HL-60/S4 (cell line): ENCODE data around the gene SH3TC1.

ENCODE experiments used
- in situ Hi-C: fragments of 300-500 bp; cut with MboI; formaldehyde crosslinking; loops from 2 replicates; pipeline ENCODE4 v1.14.3; 2022; ENCODE audit warnings: low sequenced_read_pairs

SH3TC1 gene

DNA sequence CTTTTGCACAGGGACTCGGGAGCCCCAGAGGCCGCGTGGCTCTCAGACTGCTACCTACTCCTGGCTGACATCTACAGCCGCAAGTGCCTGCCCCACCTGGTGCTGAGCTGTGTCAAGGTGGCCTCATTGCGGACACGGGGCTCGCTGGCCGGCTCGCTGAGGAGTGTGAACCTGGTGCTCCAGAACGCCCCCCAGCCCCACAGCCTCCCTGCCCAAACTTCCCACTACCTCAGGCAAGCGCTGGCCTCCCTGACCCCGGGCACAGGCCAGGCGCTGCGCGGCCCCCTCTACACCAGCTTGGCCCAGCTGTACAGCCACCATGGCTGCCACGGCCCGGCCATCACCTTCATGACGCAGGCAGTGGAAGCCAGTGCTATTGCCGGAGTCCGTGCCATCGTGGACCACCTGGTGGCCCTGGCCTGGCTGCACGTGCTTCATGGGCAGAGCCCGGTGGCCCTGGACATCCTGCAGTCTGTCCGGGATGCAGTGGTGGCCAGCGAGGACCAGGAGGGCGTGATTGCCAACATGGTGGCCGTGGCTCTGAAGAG is 28.8 kb downstream of the SH3TC1 start:
- in situ Hi-C loops = no loop called here

GRCh38 chr4:8228319-8229250 is 29.5 kb downstream of the SH3TC1 start:
- in situ Hi-C loops = no loop called here

- in situ Hi-C loops = no loop called here
Observed at GRCh38 chr4:8229331-8229975, 30.4 kb downstream of the SH3TC1 start.

GRCh38 chr4:8230033-8230432 is 30.9 kb downstream of the SH3TC1 start:
- in situ Hi-C loops = no loop called here

DNA sequence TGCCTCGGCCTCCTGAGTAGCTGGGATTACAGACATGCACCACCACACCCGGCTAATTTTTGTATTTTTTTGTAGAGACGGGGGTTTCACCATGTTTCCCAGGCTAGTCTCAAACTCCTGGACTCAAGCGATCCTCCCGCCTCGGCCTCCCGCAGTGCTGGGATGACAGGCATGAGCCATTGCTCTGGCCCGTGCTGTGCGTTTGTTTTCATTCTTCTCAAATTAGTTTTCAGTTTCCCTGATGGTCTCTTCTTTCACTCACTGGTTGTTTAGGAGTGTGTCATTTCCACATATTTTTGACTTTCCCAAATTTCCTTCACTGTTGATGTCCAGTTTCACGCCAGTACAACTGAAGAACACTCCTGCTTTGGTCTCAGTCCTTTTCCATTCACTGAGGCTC is 31.8 kb downstream of the SH3TC1 start:
- in situ Hi-C loops = no loop called here

DNA sequence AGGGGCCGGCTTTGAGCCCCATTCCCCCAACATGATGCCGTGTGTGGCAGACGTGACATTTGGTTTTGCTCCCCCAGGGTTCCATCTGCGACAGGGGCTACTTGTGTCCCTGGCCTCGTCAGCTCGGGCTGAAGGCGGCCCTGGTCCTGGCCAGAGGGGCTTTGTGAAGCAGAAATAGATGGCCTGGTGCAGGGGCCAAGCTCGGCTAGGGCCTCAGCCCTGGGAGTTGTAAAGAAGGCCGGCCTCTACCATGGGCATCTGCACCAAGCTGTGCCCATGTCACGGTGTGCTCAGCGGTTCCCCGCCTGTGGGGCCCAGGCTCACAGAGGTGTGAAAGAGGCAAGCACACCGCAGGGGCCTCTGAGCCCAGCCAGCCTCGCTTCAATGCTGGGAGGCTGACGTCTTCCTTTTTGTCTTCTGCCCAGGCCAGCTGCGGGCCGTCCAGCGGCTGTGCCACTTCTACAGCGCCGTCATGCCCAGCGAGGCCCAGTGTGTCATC is 32.5 kb downstream of the SH3TC1 start:
- in situ Hi-C loops = no loop called here

DNA sequence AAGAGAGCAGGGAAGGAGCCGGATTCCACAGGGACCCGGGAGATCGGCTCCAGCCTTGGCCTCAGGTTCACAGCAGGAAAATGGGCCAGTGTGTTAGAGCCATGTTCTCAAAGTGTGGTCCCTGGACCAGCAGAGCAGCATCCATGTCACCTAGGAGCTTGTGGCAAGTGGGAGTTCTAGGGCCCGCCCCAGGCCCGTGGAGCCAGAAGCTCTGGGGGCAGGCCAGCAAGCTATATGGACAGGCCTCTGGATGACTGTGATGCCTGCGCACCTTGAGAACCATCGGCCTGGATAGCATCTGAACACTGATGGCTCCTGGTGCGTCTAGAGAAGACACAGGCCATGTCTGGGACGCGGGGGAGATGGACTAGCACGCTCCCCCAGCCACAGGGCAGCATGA is 33.7 kb downstream of the SH3TC1 start:
- in situ Hi-C loops = no loop called here

GRCh38 chr4:8233672-8234484 is 34.8 kb downstream of the SH3TC1 start:
- in situ Hi-C loops = no loop called here

DNA sequence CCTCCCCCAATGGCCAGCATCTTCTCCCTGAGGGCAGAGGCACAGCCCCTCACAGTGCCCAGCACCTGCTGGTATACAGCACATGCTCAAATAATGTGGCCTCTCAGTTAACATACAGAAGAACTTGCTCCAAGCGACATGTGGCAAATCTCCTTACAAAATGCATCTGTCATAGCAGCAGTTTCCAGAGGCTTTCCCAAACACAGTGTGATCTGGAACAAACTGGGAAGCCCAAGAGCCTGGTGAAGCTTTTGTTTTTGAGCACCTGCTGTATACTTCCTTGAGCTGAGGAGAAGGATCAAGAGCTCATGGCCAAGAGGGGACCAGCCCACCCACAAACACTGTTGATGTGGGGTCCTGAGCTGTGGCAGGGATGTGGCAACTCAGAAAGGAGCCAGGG is 35.6 kb downstream of the SH3TC1 start:
- in situ Hi-C loops = no loop called here

DNA sequence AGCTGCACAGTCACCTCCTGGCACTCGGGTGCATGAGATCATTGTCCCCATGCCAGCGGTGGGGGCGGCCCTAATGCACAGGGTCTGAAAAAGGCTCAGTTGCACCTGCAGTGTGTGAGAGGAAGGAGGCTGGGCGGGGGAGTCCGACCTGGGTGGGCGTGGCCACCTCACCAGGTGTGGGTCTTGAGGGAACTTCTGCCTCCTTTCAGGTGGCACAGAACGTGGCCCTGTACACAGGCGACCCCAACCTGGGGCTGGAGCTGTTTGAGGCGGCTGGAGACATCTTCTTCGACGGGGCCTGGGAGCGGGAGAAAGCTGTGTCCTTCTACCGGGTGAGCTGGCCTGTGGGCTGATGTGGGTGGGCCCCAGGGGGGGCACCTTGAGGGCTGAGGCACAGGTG is 36.1 kb downstream of the SH3TC1 start:
- in situ Hi-C loops = no loop called here

DNA sequence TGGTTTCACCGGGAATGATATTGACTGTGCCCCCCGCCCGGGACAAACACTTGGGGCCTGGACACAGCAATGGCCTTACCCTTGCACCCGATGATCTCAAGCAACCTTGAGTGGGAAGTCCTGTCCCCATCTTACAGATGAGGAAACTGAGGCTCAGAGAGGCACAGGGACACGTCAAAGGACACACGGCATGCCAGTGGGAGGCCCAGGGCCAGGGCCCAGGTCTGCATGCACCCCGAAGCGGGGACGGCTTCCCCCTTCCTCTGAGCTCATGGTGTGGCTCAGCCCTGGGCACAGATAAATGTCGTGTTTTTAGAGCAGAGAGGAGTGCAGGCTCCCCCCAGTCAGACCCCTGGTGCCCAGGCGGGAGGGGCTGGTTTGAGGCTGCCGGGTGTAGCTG is 36.6 kb downstream of the SH3TC1 start:
- in situ Hi-C loops = no loop called here

- in situ Hi-C loops = no loop called here
Observed at GRCh38 chr4:8236106-8236919, 37.2 kb downstream of the SH3TC1 start.

DNA sequence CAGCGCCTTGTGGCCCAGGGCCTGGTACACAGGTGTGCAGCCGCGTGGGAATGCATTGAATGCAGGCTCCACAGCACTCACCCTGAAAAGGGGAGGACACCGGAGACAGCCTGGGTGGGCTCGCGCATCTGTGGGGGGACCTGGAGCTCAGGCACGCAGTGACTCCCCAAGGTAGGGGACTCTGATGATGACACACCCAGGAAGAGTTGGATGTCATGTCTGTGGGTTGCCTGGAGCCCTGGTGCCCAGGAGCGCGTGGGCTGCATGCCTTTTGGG is 37.8 kb downstream of the SH3TC1 start:
- in situ Hi-C loops = no loop called here

DNA sequence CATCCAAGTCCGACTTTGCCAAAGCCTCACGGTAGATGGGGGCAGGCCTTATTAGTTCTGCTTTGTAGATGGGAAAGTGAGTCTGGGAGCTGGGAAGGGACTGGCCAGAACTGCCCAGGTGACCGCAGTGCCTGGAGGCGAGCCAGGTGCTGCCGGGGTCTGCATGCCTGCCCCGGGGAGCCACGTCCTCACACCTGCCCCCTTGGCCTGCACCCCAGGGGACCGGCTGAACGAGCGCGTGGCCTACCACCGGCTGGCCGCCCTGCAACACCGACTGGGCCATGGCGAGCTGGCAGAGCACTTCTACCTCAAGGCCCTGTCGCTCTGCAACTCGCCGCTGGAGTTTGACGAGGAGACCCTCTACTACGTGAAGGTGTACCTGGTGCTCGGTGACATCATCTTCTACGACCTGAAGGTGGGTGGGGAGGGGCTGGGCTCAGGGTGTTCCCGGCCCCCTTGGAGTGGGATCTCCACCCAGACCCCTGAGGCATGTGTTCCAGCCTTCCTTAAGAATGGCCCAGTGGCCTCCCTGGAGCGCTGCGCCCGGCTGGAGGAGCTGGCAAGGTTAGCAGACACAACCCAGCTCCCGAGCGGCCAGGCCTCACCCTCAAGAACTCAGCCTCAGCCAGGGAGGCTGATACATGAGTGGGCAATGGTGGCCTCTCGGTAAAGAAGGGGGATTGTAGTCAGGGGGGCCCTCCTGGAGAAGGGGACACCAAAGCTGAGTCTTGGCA is 38.3 kb downstream of the SH3TC1 start:
- in situ Hi-C loops = no loop called here

GRCh38 chr4:8238036-8238511 is 39.0 kb downstream of the SH3TC1 start:
- in situ Hi-C loops = no loop called here

DNA sequence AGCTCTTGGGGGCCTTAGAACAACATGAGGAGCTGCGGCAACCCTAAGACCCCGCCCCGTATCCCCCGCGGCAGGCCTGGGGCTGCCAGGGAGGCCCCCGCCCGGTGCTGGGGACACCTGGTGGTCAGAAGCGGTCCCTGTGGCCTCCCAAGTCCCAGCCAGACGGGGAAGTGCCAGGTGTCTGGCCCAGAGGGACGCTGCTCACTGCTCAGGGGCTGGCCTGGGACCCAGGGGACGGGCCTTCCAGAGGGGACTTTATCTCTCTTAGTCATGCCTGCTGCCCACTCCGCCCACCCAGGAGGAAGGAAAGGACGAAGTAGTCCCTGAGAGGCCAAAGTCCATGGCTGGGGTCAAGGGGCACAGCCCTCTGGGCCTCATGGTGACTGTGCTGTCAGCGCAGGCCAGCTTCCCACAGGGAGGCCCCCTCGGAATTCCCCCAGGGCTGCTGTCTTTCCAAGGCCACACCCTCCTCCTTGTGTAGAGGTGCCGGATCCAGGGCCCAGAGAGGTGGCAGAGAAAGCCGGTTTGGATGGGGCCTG is 39.5 kb downstream of the SH3TC1 start:
- in situ Hi-C loops = no loop called here

DNA sequence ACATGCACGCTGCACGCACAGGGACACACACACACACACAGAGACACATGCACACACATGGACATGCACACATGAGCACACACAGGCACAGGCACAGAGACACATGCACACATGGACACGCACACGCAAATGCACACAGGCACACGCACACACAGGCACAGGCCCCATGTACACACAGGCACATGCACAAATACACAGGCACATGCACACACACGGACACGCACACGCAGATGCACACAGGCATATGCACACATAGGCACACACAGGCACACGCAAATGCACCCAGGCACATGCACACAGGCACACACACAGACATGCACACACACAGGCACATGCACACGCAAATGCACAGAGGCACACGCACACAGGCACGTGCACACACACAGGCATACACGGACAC is 40.1 kb downstream of the SH3TC1 start:
- in situ Hi-C loops = no loop called here

GRCh38 chr4:8239661-8240060 is 40.6 kb downstream of the SH3TC1 start:
- in situ Hi-C loops = loop anchor here (5.0 kb wide), 1 partner anchor 163 kb away; no protein-coding TSS in a partner anchor
